ENCODE results near the gene PTPRK.

DNA sequence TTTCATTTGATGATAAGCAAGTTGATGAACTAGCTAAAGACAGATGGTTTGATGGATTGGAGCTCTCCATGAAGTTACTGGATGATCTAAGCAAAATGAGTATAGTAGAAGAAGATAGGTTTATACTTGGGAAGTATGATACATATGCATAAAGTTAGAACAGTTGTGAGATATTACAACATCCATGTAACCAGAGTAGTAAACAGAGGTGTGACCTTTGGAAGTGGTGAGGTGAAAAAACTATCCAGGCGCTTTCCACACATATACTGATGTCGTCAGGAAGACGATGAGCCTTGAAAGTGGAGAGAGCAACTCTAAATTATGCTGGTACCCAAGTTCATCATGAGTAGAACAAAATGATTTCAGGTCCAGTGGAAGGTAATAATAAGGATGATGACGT lies 271.0 kb downstream of the PTPRK start:
- TF ChIP-seq, protein P1, sequence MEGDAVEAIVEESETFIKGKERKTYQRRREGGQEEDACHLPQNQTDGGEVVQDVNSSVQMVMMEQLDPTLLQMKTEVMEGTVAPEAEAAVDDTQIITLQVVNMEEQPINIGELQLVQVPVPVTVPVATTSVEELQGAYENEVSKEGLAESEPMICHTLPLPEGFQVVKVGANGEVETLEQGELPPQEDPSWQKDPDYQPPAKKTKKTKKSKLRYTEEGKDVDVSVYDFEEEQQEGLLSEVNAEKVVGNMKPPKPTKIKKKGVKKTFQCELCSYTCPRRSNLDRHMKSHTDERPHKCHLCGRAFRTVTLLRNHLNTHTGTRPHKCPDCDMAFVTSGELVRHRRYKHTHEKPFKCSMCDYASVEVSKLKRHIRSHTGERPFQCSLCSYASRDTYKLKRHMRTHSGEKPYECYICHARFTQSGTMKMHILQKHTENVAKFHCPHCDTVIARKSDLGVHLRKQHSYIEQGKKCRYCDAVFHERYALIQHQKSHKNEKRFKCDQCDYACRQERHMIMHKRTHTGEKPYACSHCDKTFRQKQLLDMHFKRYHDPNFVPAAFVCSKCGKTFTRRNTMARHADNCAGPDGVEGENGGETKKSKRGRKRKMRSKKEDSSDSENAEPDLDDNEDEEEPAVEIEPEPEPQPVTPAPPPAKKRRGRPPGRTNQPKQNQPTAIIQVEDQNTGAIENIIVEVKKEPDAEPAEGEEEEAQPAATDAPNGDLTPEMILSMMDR (IDR thresholded peaks at IDR 0.05; ENCODE audit: control extremely low read depth in 1 of 3, insufficient read depth in 1 of 3, low read depth in 1 of 3, low read length in 3 of 3) = no peak
- TF ChIP-seq POLR2A (IDR thresholded peaks at IDR 0.05; ENCODE audit: control extremely low read depth in 1 of 2, low read depth in 2 of 2, low read length in 2 of 2) (no peak), SAP30 (IDR thresholded peaks at IDR 0.05; ENCODE audit: insufficient read depth, insufficient replicate concordance, low read length) (no peak), MAFK (IDR thresholded peaks at IDR 0.05; ENCODE audit: low read depth, low read length) (no peak), KDM1A (IDR thresholded peaks at IDR 0.05; ENCODE audit: borderline replicate concordance, low read length) (no peak), EP300 (IDR thresholded peaks at IDR 0.05; ENCODE audit: borderline replicate concordance in 1 of 2, low read depth in 2 of 2, low read length in 2 of 2) (no peak)
